ENCODE results near the gene DOCK10.

The DOCK10 gene

DNA sequence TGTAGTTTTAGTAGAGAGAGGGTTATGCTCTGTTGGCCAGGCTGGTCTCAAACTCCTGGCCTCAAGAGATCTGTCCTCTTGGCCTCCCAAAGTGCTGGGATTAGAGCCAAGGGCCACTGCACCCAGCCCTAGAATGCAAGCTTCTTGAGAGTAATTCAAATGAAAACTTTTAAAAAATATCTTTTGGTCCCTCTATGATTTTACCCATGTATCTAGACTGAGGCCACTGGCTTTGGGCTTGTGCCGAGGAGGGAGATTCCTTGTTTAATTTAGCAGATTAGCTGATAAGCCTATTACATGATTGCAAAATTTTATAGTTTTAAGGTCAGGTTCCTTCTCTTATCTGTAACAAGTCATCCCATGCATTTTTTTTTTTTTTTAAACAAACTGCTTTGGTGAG lies 266.6 kb downstream of the DOCK10 start:
- no peak for DNase-seq (ENCODE audit: low read depth)

- DNase-seq (ENCODE audit: low read depth), result no peak
Observed at GRCh38 chr2:224774735-224775134, 267.5 kb downstream of the DOCK10 start.

- no peak for DNase-seq (ENCODE audit: low read depth)
Observed at GRCh38 chr2:224772494-224772893, 269.8 kb downstream of the DOCK10 start.

- no peak for DNase-seq (ENCODE audit: low read depth)
Observed at GRCh38 chr2:224769489-224769888, 272.8 kb downstream of the DOCK10 start.

- no peak for DNase-seq (ENCODE audit: low read depth)
Observed at GRCh38 chr2:224764565-224765236, 277.6 kb downstream of the DOCK10 start.

DNA sequence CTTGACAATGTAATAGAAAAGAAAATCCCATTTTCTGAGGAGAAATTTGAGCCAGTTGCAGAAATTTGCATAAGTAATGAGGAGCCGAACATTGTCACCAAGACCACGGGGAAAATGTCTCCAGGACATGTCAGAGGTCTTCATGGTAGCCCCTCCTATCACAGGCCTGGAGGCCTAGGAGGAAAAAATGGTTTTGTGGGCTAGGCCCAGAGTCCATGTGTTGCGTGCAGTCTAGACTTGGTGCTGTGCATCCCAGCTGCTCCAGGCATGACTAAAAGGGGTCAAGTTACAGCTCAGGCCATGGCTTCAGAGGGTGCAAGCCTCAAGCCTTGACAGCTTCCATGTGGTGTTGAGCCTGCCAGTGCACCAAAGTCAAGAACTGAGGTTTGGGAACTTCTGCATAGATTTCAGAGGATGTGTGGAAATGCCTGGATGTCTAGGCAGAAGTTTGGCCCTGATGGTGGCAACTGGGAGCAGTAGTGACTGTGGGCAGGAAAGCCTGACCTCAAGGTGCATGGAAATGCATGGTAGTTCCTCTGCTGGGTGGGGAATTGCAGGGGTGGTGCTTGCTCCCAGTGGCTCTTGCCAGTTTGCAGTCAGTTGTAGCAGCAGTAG lies 284.2 kb downstream of the DOCK10 start:
- DNase-seq (ENCODE audit: low read depth), result no peak

DNA sequence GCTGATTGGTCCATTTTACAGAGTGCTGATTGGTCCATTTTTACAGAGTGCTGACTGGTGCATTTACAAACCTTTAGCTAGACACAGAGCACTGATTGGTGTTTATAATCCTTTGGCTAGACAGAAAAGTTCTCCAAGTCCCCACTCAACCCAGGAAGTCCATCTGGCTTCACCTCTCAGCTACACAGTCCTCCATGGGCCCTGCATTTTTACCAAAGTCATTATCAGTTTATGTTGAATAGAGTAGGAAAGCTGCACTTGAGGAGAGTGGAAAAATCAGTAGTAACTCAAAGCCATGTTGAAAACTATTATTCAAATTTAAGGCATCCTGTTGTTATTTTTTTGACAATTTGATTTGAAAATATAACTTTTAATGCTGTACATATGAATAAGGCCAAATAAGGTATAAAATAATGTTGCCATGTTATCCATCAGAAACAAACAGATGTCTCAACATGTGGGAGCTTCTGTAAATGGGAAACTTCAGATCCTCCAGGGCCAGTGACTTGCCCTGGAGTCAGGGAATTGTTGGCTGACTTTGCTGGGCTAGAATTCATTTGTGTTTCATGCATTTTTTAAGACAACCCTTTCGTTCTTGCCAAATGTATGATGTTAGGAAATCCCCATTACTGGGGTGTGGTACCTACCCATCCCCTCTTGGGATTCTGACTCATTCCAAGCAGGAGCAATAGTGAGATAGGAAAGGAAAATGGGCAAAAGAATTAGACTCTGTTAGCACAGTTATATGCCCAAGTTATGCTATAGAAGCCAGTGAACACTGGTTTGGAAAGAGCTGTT lies 288.3 kb downstream of the DOCK10 start:
- DNase-seq (ENCODE audit: low read depth), result no peak

GRCh38 chr2:224751996-224752698 lies 290.1 kb downstream of the DOCK10 start:
- DNase-seq (ENCODE audit: low read depth), result no peak

GRCh38 chr2:224749136-224749535 lies 293.1 kb downstream of the DOCK10 start:
- no peak for DNase-seq (ENCODE audit: low read depth)

DNA sequence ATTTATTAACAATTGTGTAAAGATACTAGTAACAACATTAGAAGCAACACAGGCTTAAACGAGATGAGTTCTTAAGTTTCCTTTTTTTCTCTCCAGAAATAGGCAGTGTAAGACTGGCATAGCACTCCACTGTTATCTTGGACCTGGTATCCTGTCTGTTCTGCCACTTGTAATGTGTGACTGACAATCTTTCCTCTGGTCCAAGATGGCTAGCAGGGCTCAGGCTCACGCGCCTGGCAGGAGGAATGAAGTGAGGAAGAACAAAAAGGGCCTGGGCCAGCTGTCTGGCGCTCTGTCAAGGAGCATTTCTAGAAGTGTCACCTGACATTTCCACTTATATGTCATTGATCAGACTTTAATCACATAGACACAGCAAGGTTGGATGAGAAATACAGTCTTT lies 294.5 kb downstream of the DOCK10 start:
- no peak for DNase-seq (ENCODE audit: low read depth)

GRCh38 chr2:224736227-224736626 lies 306.0 kb downstream of the DOCK10 start:
- no peak for DNase-seq (ENCODE audit: low read depth)

- no peak for DNase-seq (ENCODE audit: low read depth)
Observed at GRCh38 chr2:224734949-224735348, 307.3 kb downstream of the DOCK10 start.

GRCh38 chr2:224731665-224732064 lies 310.6 kb downstream of the DOCK10 start:
- no peak for DNase-seq (ENCODE audit: low read depth)

DNA sequence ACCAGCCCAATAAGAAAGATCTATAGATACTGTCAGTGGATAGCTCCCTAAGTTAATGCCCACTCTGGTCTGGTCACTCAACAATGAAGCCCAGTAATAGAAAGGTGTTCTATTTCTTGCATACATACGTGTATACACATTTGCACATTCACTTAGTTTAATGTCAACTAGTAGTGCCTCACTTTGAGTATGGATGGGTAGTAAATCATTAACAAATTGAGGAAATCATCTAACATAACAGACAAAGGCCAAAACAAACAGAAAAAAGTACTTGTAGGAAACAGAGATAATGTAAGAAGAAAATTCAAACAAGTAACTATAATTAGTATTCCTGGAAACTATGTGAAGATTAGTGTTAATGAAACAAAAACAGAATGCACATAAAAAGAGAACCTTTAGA lies 312.8 kb downstream of the DOCK10 start:
- DNase-seq (ENCODE audit: low read depth), result no peak

- no peak for DNase-seq (ENCODE audit: low read depth)
Observed at GRCh38 chr2:224724331-224724730, 317.9 kb downstream of the DOCK10 start.

- DNase-seq (ENCODE audit: low read depth), result no peak
Observed at GRCh38 chr2:224723586-224724217, 318.6 kb downstream of the DOCK10 start.

DNA sequence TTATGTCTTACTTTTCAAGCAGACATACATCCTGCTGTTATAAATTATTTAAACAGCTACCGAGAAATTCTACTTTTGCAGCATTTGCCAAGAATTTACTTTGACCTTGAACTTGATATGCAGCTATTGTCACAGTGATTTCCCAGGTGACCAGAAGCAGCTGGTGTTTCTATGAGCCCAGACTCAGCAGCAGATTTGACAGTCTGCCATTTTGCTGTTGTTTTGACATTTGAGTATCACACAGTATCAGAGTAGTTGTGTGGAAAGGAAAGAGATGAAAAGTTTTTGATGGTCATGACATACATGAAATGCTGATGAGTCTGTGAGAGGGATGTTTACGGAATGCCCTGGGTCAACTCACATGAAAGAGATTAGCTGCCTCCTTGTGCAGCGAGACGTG lies 319.5 kb downstream of the DOCK10 start:
- no peak for DNase-seq (ENCODE audit: low read depth)

DNA sequence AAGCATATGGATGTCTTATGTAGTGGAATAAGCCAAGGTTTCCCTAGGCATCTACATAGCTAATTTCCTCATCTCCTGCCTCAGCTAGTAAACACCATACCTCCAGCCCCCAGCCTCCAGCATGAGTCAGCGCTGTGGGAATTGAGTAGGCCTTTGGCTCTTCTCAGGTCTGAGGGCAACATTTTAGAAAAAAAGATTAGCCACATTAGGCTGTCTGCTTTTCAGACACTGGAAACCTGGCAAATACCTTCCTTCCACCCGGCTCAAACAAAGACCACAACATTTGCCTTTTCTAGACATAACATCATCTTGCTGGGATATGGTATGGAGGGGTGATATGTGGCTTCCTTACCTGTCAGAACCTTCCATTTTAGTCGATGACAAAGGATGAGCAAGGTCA lies 320.0 kb downstream of the DOCK10 start:
- no peak for DNase-seq (ENCODE audit: low read depth)

GRCh38 chr2:224716921-224717320 lies 325.3 kb downstream of the DOCK10 start:
- DNase-seq (ENCODE audit: low read depth), result no peak

DNA sequence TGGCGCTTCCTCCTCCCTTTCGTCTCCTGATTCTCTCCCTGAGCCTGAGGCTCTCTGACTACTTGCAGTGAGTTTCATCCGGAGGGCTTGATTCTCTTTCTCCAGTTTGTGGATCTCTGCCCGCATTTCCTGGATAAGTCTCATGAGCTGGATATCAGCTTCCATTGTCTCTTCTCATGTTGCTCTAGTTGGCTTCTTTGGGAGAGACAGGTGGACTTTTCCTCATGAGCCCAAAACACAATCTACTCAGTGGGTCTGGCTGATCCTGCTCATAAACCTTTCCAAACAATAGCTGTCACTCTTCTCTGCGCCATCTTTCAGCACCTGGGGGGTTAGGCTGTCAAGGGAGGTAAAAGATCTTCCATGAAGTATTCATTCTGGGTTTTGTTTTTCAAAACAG lies 326.1 kb downstream of the DOCK10 start, which contains the start of gene CCDC195:
TSS of gene CCDC195 (minus strand) at position 165 of the 400 bp plus-strand sequence. CDS start at position 165, 0 bp downstream.
- no peak for DNase-seq (ENCODE audit: low read depth)

All from stimulated activated CD8-positive, alpha-beta memory T cell treated with anti-CD3 and anti-CD28 coated beads, Interleukin-7, amount 100 ng/mL, for 24 hours (primary cell).